PC-3 (cell line): ENCODE measurements around the gene STK16.

Experiments used
- EZH2 ChIP-seq: fragments of 300-600 bp; sonication (generic); IDR thresholded peaks from one replicate; pipeline ENCODE4 v1.6.1; 2017; ENCODE audit warnings: antibody characterized with exemption, mild to moderate bottlenecking, low read length; ENCODE audit not compliant: unreplicated experiment
- EZH2phosphoT487 ChIP-seq: fragments of 300-600 bp; sonication (generic); IDR thresholded peaks from 2 replicates; pipeline ENCODE4 v1.6.1; 2018; ENCODE audit warnings: mild to moderate bottlenecking, antibody characterized with exemption, low read length, borderline replicate concordance
- TF ChIP-seq, protein P1 (sequence below): fragments of 300-600 bp; sonication (generic); conservative IDR thresholded peaks from 2 replicates; pipeline ENCODE4 v1.5.1; 2017; ENCODE audit warnings: antibody characterized with exemption, low read depth, mild to moderate bottlenecking, low read length

GRCh38 chr2:219253753-219254589 is 8.7 kb downstream of the STK16 start, which contains the start of gene TUBA4A:
- TF ChIP-seq, protein P1, sequence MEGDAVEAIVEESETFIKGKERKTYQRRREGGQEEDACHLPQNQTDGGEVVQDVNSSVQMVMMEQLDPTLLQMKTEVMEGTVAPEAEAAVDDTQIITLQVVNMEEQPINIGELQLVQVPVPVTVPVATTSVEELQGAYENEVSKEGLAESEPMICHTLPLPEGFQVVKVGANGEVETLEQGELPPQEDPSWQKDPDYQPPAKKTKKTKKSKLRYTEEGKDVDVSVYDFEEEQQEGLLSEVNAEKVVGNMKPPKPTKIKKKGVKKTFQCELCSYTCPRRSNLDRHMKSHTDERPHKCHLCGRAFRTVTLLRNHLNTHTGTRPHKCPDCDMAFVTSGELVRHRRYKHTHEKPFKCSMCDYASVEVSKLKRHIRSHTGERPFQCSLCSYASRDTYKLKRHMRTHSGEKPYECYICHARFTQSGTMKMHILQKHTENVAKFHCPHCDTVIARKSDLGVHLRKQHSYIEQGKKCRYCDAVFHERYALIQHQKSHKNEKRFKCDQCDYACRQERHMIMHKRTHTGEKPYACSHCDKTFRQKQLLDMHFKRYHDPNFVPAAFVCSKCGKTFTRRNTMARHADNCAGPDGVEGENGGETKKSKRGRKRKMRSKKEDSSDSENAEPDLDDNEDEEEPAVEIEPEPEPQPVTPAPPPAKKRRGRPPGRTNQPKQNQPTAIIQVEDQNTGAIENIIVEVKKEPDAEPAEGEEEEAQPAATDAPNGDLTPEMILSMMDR = no peak
- TF ChIP-seq EZH2 = no peak
- no peak for TF ChIP-seq EZH2phosphoT487
